Neutrophil (primary cell): ENCODE data around the gene CMA1.
"Not testable (repeated sequence)": the region's sequence is repeated elsewhere in the genome, so short reads cannot be mapped to it uniquely, and the experiment has no call there.

Experiments used
- H3K27ac ChIP-seq: fragments of 200-600 bp; sonication (generic); 2 replicates; pipeline ENCODE4 v1.5.1; 2016; ENCODE audit warnings: mild to moderate bottlenecking, moderate library complexity
- H3K27me3 ChIP-seq: fragments of 200-600 bp; sonication (generic); 2 replicates; pipeline ENCODE4 v1.6.0; 2016; ENCODE audit warnings: mild to moderate bottlenecking
- H3K36me3 ChIP-seq: fragments of 200-600 bp; sonication (generic); 2 replicates; pipeline ENCODE4 v1.5.1; 2017
- H3K4me1 ChIP-seq, 2 experiments: fragments of 200-600 bp in 1 of 2; sonication (generic) in 1 of 2; 1 replicate in 1 of 2; 2 replicates in 1 of 2; pipeline versions ENCODE4 v1.5.1 to v1.6.1; 2013 to 2016; ENCODE audit warnings: low read depth in 1 of 2, low read length in 1 of 2, mild to moderate bottlenecking in 1 of 2, moderate library complexity in 1 of 2; ENCODE audit not compliant: control insufficient read depth in 1 of 2, insufficient read depth in 1 of 2
- H3K4me3 ChIP-seq, 2 experiments: fragments of 200-600 bp in 1 of 2; sonication (generic) in 1 of 2; 1 replicate in 1 of 2; 2 replicates in 1 of 2; pipeline ENCODE4 v1.5.1; 2013 to 2016; ENCODE audit warnings: low read depth in 1 of 2, low read length in 1 of 2, mild to moderate bottlenecking in 1 of 2, moderate library complexity in 1 of 2
- H3K9me3 ChIP-seq: fragments of 200-600 bp; sonication (generic); 2 replicates; pipeline ENCODE4 v1.5.1; 2016
- TF ChIP-seq, protein P1 (sequence below): fragments of 200-600 bp; sonication (generic); IDR thresholded peaks from 2 replicates; pipeline ENCODE4 v1.5.1; 2016; ENCODE audit warnings: antibody characterized with exemption

The CMA1 gene, protein sequence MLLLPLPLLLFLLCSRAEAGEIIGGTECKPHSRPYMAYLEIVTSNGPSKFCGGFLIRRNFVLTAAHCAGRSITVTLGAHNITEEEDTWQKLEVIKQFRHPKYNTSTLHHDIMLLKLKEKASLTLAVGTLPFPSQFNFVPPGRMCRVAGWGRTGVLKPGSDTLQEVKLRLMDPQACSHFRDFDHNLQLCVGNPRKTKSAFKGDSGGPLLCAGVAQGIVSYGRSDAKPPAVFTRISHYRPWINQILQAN

DNA sequence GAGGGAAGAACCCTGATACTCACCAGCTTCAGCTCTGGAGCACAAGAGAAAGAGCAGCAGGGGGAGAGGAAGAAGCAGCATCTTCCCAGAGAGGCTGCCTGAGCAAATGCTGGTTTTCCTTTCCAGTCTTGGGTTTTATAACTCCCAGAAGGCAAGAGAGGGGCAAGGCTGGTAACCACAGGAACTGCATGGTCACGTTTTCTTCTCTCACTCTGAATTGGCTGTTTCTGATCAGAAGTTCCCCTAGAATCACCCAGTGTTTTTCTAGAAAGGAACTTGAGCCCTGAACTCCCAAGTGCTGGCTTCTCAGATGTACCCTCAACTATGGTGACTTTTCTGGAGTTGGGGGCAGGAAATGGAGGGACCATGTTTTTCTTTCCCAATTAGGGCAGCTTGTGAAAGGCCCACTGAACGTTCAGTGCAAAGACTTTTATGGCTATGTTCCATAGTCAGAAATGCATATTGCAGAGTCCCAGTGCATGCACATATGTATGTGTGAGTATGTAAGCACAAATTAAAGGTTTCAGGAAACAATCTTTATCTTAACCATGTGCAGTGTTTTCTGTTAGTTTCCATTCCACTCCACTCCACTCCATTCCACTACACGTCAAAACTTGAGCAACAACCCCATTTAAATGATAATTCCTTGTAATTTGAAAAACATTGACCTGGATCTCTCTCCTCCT lies at the start of gene CMA1:
CMA1 (minus strand) TSS at position 111 of the 686 bp plus-strand sequence; CDS start at position 81, 30 bp downstream.
- Histone ChIP-seq H3K36me3 (no peaks in the 10 kb centered on the region), H3K4me3 (no peak within 1 kb of the TSS), H3K4me1 (no peaks in the 10 kb centered on the region), H3K27ac (no peak within 1 kb of the TSS), H3K27me3 (peaks cover 9% of the 10 kb centered on the region), H3K9me3 (no peaks in the 10 kb centered on the region)
- TF ChIP-seq, protein P1, sequence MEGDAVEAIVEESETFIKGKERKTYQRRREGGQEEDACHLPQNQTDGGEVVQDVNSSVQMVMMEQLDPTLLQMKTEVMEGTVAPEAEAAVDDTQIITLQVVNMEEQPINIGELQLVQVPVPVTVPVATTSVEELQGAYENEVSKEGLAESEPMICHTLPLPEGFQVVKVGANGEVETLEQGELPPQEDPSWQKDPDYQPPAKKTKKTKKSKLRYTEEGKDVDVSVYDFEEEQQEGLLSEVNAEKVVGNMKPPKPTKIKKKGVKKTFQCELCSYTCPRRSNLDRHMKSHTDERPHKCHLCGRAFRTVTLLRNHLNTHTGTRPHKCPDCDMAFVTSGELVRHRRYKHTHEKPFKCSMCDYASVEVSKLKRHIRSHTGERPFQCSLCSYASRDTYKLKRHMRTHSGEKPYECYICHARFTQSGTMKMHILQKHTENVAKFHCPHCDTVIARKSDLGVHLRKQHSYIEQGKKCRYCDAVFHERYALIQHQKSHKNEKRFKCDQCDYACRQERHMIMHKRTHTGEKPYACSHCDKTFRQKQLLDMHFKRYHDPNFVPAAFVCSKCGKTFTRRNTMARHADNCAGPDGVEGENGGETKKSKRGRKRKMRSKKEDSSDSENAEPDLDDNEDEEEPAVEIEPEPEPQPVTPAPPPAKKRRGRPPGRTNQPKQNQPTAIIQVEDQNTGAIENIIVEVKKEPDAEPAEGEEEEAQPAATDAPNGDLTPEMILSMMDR: no peak

DNA sequence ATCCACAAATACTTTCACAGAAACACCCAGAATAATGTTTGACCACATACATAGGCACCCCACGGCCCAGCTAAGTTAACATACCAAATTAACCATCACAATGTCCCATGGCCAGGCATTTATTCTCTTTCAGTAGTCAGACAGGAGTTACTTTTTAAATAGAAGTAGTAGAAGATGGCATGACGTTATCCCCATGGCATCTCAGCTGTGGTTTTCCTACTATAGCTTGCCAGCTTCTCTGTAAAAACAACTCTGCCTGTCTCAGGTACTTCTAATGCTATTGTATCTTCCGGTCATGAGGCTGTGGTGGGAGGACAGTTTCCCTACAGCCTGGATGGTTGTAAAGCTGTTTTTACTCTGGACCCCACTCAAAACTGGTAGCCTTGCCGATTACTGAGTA lies 48.7 kb upstream of the CMA1 start:
- Histone ChIP-seq H3K27ac (no peak overlapping the region), H3K27me3 (no peaks in the 10 kb centered on the region), H3K36me3 (no peaks in the 10 kb centered on the region), H3K4me3 (no peak overlapping the region), H3K9me3 (no peaks in the 10 kb centered on the region), H3K4me1 (no peaks in the 10 kb centered on the region)
- TF ChIP-seq, protein P1: no peak

DNA sequence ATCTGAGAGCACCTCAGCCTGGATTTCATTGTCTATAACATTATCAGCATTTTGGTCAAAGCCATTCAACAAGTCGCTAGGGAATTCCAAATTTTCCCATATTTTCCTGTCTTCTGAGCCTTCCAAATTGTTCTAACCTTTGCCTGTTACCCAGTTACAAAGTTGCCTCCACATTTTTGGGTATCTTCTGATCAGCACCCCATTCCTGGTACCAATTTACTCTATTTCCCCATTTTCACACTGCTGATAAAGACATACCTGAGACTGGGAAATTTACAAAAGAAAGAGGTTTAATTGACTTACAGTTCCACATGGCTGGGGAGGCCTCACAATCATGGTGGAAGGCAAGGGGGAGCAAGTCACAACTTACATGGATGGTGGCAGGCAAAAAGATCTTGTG lies 41.0 kb upstream of the CMA1 start:
- H3K4me1 ChIP-seq, H3K27me3 ChIP-seq, H3K27ac ChIP-seq, H3K36me3 ChIP-seq, H3K9me3 ChIP-seq, H3K4me3 ChIP-seq: not testable (repeated sequence)

DNA sequence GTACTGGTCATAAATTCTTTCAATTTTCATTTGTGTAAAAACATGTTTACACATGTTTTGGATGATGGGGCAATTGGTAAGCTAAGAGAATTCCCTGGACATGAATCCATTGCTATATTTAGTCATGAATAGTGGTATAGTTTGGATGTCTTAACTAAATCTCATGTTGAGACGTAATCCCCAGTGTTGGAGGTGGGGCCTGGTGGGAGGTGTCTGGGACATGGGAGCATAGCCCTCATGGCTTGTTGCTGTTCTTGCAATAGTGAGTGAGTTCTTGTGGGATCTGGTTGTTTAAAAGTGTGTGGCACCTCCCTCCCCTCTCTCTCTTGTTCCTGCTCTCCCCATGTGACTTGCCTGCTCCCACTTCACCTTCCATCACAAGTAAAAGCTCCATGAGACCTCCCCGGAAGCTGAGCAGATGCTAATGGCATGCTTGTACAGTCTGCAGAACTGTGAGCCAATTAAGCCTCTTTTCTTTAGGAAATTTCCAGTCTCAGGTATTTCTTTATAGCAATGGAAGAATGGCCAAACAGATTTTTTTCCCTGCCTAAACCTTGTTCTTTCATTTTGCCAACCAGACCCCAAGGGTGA lies 34.4 kb upstream of the CMA1 start:
- no peaks in the 10 kb centered on the region for H3K9me3 ChIP-seq
- no peaks in the 10 kb centered on the region for H3K36me3 ChIP-seq
- H3K4me3 ChIP-seq: no peak overlapping the region
- H3K27me3 ChIP-seq: no peaks in the 10 kb centered on the region
- H3K27ac ChIP-seq: no peak overlapping the region
- H3K4me1 ChIP-seq: no peaks in the 10 kb centered on the region
- TF ChIP-seq, protein P1: no peak

DNA sequence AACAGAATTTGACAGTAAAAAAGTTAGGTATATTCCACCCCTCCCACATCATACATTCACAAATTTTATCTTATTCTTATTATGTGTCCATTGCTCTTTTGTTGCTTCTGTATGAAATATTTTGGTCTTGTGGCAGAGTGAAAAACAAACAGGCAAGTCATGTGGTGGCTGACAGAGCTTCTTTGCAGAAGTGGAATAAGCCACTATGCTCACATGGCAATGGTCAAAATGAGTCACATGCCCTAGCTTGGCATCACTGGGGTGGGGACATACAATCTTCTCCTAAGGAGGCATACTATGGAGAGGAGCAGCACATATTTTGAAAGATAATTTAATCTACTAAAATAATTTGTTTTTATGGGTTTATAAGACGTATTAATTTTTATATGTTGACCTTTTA lies 27.7 kb upstream of the CMA1 start:
- Histone ChIP-seq H3K4me1 (no peaks in the 10 kb centered on the region), H3K4me3 (no peak overlapping the region), H3K27me3 (no peaks in the 10 kb centered on the region), H3K27ac (no peak overlapping the region), H3K36me3 (no peaks in the 10 kb centered on the region), H3K9me3 (no peaks in the 10 kb centered on the region)
- TF ChIP-seq, protein P1: no peak

DNA sequence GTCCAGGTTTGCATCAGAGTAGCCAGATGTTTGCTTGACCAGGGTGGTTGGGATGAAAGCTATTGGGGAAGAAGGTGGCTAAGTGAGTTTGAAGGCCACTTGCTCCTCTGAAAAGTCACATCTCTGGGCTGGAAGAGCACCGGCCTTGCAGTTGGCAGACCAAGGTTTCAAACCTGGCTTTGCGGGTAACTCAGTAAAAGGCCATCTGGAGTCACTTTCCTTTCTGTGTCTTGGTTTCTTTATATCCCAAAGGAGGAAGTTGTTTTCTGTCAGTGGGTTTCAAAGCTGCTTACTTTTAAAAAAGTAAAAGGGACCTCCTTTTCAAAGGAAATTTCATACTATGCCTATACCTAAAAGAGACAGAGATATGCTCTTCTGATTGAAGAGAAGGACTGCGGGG lies 26.2 kb upstream of the CMA1 start:
- Histone ChIP-seq H3K9me3 (no peaks in the 10 kb centered on the region), H3K27ac (no peak overlapping the region), H3K36me3 (no peaks in the 10 kb centered on the region), H3K4me3 (no peak overlapping the region), H3K4me1 (no peaks in the 10 kb centered on the region), H3K27me3 (no peaks in the 10 kb centered on the region)
- TF ChIP-seq, protein P1: no peak

DNA sequence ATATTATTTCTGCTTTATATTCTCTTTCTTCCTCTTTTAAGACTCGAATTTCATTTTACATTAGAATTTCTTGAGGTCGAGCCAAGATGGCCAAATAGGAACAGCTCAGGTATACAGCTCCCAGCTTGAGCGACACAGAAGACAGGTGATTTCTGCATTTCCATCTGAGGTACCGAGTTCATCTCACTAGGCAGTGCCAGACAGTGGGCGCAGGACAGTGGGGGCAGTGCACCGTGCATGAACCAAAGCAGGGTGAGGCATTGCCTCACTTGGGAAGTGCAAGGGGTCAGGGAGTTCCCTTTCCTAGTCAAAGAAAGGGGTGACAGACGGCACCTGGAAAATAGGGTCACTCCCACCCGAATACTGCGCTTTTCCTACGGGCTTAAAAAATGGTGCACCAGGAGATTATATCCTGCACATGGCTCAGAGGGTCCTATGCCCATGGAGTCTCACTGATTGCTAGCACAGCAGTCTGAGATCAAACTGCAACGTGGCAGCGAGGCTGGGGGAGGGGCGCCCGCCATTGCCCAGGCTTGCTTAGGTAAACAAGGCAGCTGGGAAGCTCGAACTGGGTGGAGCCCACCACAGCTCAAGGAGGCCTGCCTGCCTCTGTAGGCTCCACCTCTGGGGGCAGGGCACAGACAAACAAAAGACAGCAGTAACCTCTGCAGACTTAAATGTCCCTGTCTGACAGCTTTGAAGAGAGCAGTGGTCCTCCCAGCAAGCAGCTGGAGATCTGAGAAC lies 18.0 kb upstream of the CMA1 start:
- H3K4me3 ChIP-seq, H3K36me3 ChIP-seq, H3K4me1 ChIP-seq, H3K9me3 ChIP-seq, H3K27ac ChIP-seq, H3K27me3 ChIP-seq: not testable (repeated sequence)
